IMR-90 (cell line): ENCODE data around the gene ZNF12. TPM values are rescaled to one million over a fixed set of nuclear protein-coding genes. Genes with fewer than 3 reads are reported as not detected.

ENCODE experiments used
- ATAC-seq: fragments of 200-7000 bp; cut with Tn5 transposase; 2 replicates; pipeline ENCODE4 v1.9.1; 2020; ENCODE audit warnings: low read depth, mild to moderate bottlenecking, moderate library complexity
- BruUV-seq: library from RNA; stranded (reverse); fragments of 400-500 nt; replicated peaks from 2 replicates; lab custom pipeline; 2021; lab: Mats Ljungman, UMichigan
- CTCF ChIA-PET: fragments of 300-600 bp; formaldehyde crosslinking; extraction: SDS; loops from one replicate; lab custom pipeline; 2021; ENCODE audit warnings: antibody characterized with exemption; lab: Yijun Ruan, JAX
- POLR2A ChIA-PET: fragments of 300-600 bp; sonication (Branson Sonifier 250); formaldehyde crosslinking; loops from one replicate; lab custom pipeline; 2022; ENCODE audit warnings: antibody characterized with exemption; ENCODE audit not compliant: unreplicated experiment; lab: Charles Lee
- DNase-seq: peaks from one replicate; pipeline ENCODE4 v3.0.0; 2013
- H2AFZ ChIP-seq: replicated peaks from 2 replicates; pipeline ENCODE3; 2013; ENCODE audit warnings: low read length, mild to moderate bottlenecking; ENCODE audit not compliant: poor library complexity
- H2AK5ac ChIP-seq: 2 replicates; pipeline ENCODE4 v1.6.1; 2013; ENCODE audit warnings: low read depth, low read length, inconsistent platforms
- H2AK9ac ChIP-seq: replicated peaks from 2 replicates; pipeline ENCODE3; 2013; ENCODE audit warnings: mild to moderate bottlenecking, low read depth, low read length, moderate library complexity; ENCODE audit not compliant: poor library complexity
- H2BK120ac ChIP-seq: 2 replicates; pipeline ENCODE4 v1.6.1; 2013; ENCODE audit warnings: low read depth, low read length, inconsistent platforms
- H2BK15ac ChIP-seq: 3 replicates; pipeline ENCODE4 v1.6.1; 2013; ENCODE audit warnings: low read depth, low read length, inconsistent platforms
- H2BK20ac ChIP-seq: 2 replicates; pipeline ENCODE4 v1.6.1; 2013; ENCODE audit warnings: low read depth, mild to moderate bottlenecking, inconsistent platforms, low read length, moderate library complexity
- H2BK5ac ChIP-seq: 2 replicates; pipeline ENCODE4 v1.6.1; 2013; ENCODE audit warnings: mild to moderate bottlenecking, low read depth, low read length, inconsistent platforms; ENCODE audit not compliant: poor library complexity, severe bottlenecking
- H3K14ac ChIP-seq: replicated peaks from 2 replicates; pipeline ENCODE4 v1.6.1; 2013; ENCODE audit warnings: low read depth, low read length, inconsistent platforms
- H3K18ac ChIP-seq: 2 replicates; pipeline ENCODE4 v1.6.1; 2013; ENCODE audit warnings: low read depth, low read length, control low read depth
- H3K23ac ChIP-seq: 2 replicates; pipeline ENCODE4 v1.6.1; 2013; ENCODE audit warnings: low read depth, low read length, inconsistent platforms
- H3K27ac ChIP-seq: 2 replicates; pipeline ENCODE4 v1.5.1; 2013; ENCODE audit warnings: mild to moderate bottlenecking, control low read depth, low read length; ENCODE audit not compliant: insufficient read depth
- H3K27me3 ChIP-seq: 2 replicates; pipeline ENCODE4 v1.6.1; 2013; ENCODE audit warnings: low read length; ENCODE audit not compliant: control insufficient read depth, insufficient read depth
- H3K36me3 ChIP-seq: 2 replicates; pipeline ENCODE4 v1.6.1; 2013; ENCODE audit warnings: low read length, mixed read lengths; ENCODE audit not compliant: control insufficient read depth, insufficient read depth
- H3K4ac ChIP-seq: 2 replicates; pipeline ENCODE4 v1.6.1; 2013; ENCODE audit warnings: low read depth, low read length, inconsistent platforms
- H3K4me1 ChIP-seq: 2 replicates; pipeline ENCODE4 v1.6.1; 2013; ENCODE audit warnings: low read length, mixed read lengths; ENCODE audit not compliant: control insufficient read depth, insufficient read depth
- H3K4me2 ChIP-seq: 2 replicates; pipeline ENCODE4 v1.6.1; 2013; ENCODE audit warnings: low read depth, mild to moderate bottlenecking, control low read depth, low read length, moderate library complexity
- H3K4me3 ChIP-seq: 2 replicates; pipeline ENCODE4 v1.5.1; 2013; ENCODE audit warnings: low read depth, mild to moderate bottlenecking, control low read depth, low read length, moderate library complexity; ENCODE audit not compliant: insufficient read depth
- H3K56ac ChIP-seq: 2 replicates; pipeline ENCODE4 v1.6.1; 2013; ENCODE audit warnings: low read length, inconsistent platforms; ENCODE audit not compliant: insufficient read depth; ENCODE audit errors: extremely low read depth
- H3K79me1 ChIP-seq, 2 experiments: 2 replicates each; pipeline ENCODE4 v1.6.1; 2013; ENCODE audit warnings: low read length in 2 of 2, inconsistent platforms in 1 of 2, low read depth in 1 of 2
- H3K9ac ChIP-seq: 2 replicates; pipeline ENCODE4 v1.6.1; 2013; ENCODE audit warnings: low read depth, low read length, control low read depth
- H3K9me1 ChIP-seq: 2 replicates; pipeline ENCODE4 v1.6.1; 2013; ENCODE audit warnings: low read length, inconsistent platforms; ENCODE audit not compliant: insufficient read depth
- H3K9me3 ChIP-seq: 2 replicates; pipeline ENCODE4 v1.6.1; 2013; ENCODE audit warnings: low read length; ENCODE audit not compliant: control insufficient read depth, insufficient read depth
- H4K20me1 ChIP-seq: 2 replicates; pipeline ENCODE4 v1.6.1; 2013; ENCODE audit warnings: low read length, inconsistent platforms; ENCODE audit not compliant: insufficient read depth
- H4K5ac ChIP-seq: 2 replicates; pipeline ENCODE4 v1.6.1; 2013; ENCODE audit warnings: mild to moderate bottlenecking, low read depth, low read length, control low read depth
- H4K8ac ChIP-seq, 2 experiments: 2 replicates each; pipeline ENCODE4 v1.6.1; 2013; ENCODE audit warnings: low read depth in 2 of 2, low read length in 2 of 2, control low read depth in 1 of 2, inconsistent platforms in 1 of 2
- H4K91ac ChIP-seq: 2 replicates; pipeline ENCODE4 v1.6.1; 2013; ENCODE audit warnings: low read depth, low read length, inconsistent platforms; ENCODE audit not compliant: insufficient read depth
- BHLHE40 ChIP-seq: fragments of 150-350 bp; IDR thresholded peaks from 2 replicates; pipeline ENCODE4 v1.6.1; 2016; ENCODE audit warnings: mild to moderate bottlenecking, low read depth, low read length
- CEBPB ChIP-seq: IDR thresholded peaks from 2 replicates; pipeline ENCODE4 v1.6.1; 2012; ENCODE audit warnings: low read depth, low read length, improper control_type of control experiment
- CHD1 ChIP-seq: IDR thresholded peaks from 2 replicates; pipeline ENCODE4 v1.6.1; 2012; ENCODE audit warnings: low read depth, low read length, improper control_type of control experiment
- CTCF ChIP-seq: conservative IDR thresholded peaks from 2 replicates; pipeline ENCODE4 v1.5.1; 2012; ENCODE audit warnings: mild to moderate bottlenecking, low read depth, low read length, improper control_type of control experiment
- FOS ChIP-seq: fragments of 150-350 bp; IDR thresholded peaks from 2 replicates; pipeline ENCODE4 v1.6.1; 2016; ENCODE audit warnings: low read depth, low read length
- MAFK ChIP-seq: IDR thresholded peaks from 2 replicates; pipeline ENCODE4 v1.6.1; 2012; ENCODE audit warnings: low read depth, low read length, improper control_type of control experiment
- MAZ ChIP-seq: IDR thresholded peaks from 2 replicates; pipeline ENCODE4 v1.6.1; 2012; ENCODE audit warnings: low read depth, mild to moderate bottlenecking, low read length, improper control_type of control experiment, moderate library complexity, borderline replicate concordance
- MXI1 ChIP-seq: IDR thresholded peaks from 2 replicates; pipeline ENCODE4 v1.6.1; 2012; ENCODE audit warnings: low read depth, mild to moderate bottlenecking, low read length, moderate library complexity, borderline replicate concordance
- NFE2L2 ChIP-seq: fragments of 150-350 bp; IDR thresholded peaks from 2 replicates; pipeline ENCODE4 v1.6.1; 2016; ENCODE audit warnings: low read depth, mild to moderate bottlenecking, low read length
- POLR2A ChIP-seq: IDR thresholded peaks from 2 replicates; pipeline ENCODE4 v1.6.1; 2012; ENCODE audit warnings: mild to moderate bottlenecking, low read depth, low read length
- RAD21 ChIP-seq: IDR thresholded peaks from 2 replicates; pipeline ENCODE4 v1.6.1; 2012; ENCODE audit warnings: low read length, improper control_type of control experiment
- RCOR1 ChIP-seq: IDR thresholded peaks from 2 replicates; pipeline ENCODE4 v1.6.1; 2012; ENCODE audit warnings: mild to moderate bottlenecking, low read length, improper control_type of control experiment; ENCODE audit not compliant: insufficient replicate concordance
- RFX5 ChIP-seq: IDR thresholded peaks from 2 replicates; pipeline ENCODE4 v1.8.0; 2012; ENCODE audit warnings: low read depth, mild to moderate bottlenecking, low read length, moderate library complexity
- SMC3 ChIP-seq: fragments of 150-350 bp; IDR thresholded peaks from 2 replicates; pipeline ENCODE4 v1.6.1; 2016; ENCODE audit warnings: low read depth, mild to moderate bottlenecking, antibody characterized with exemption, low read length, moderate library complexity
- USF2 ChIP-seq: fragments of 150-350 bp; IDR thresholded peaks from 2 replicates; pipeline ENCODE4 v1.6.1; 2017; ENCODE audit warnings: mild to moderate bottlenecking, antibody characterized with exemption, low read length, low read depth
- WGBS, 2 experiments: methylation state at CpG; one replicate each; pipeline versions ENCODE4 v1.1.5 to v1.1.7; 2013; ENCODE audit warnings: missing lambda C conversion rate in 2 of 2; ENCODE audit not compliant: insufficient read length in 1 of 2; ENCODE audit errors: extremely low coverage in 2 of 2; 5-methylcytosine and 5-hydroxymethylcytosine counted together
- dilution Hi-C: fragments of 300-500 bp; cut with HindIII; formaldehyde crosslinking; loops from one replicate; pipeline ENCODE4 v1.14.3; 2018; ENCODE audit warnings: low sequenced_read_pairs; ENCODE audit not compliant: unreplicated experiment
- in situ Hi-C: fragments of 300-500 bp; cut with MboI; formaldehyde crosslinking; loops from 3 replicates; pipeline ENCODE4 v1.14.3; 2019; ENCODE audit warnings: low sequenced_read_pairs, inconsistent platforms, mixed read lengths
- intact Hi-C: fragments of 100-400 bp; cut with micrococcal nuclease; formaldehyde crosslinking; loops from 2 replicates; pipeline ENCODE4 v1.10.0; 2022
- polyA plus RNA-seq, 3 experiments: library from polyadenylated mRNA; depleted of rRNA; stranded (reverse); fragments of >200 nt; gene quantifications; 2 replicates each; pipeline ENCODE4 v1.2.3, GENCODE V29; 2012; ENCODE audit warnings: low replicate concordance in 1 of 3
- total RNA-seq: library from RNA; depleted of rRNA; stranded (reverse); fragments of >200 nt; gene quantifications from 2 replicates; pipeline ENCODE4 v1.2.3, GENCODE V29; 2012
- TF ChIP-seq, protein P1 (sequence below): fragments of 150-350 bp; IDR thresholded peaks from 2 replicates; pipeline ENCODE4 v1.6.1; 2016; ENCODE audit warnings: low read depth, mild to moderate bottlenecking, low read length, moderate library complexity, borderline replicate concordance

The ZNF12 gene
- total and polyA plus RNA-seq, 2 of the 4 experiments (the other 2 are of a cell fraction): 8.2 to 20.8 TPM

- H3K27me3 ChIP-seq: no peaks in the 10 kb centered on the region
- peaks cover 0 to 17% of the 10 kb centered on the region in 2 experiments; a peak in 1 of 4 replicates for H3K79me1 ChIP-seq
- 100% methylated on average over 7 of the region's 17 CpGs; no CpG with 5 or more reads in 1 of the 2 experiments for WGBS, 2 experiments
- ATAC-seq (no peak), DNase-seq (no peak)
- ChIA-PET CTCF (no interaction called here), POLR2A (no interaction called here)
- no peak overlapping the region for H3K9ac ChIP-seq
- H2AK5ac ChIP-seq: no peak overlapping the region
- in situ Hi-C loops (no loop called here), dilution Hi-C loops (no loop called here), intact Hi-C loops (no loop called here)
- H3K4me1 ChIP-seq: no peaks in the 10 kb centered on the region
- H4K91ac ChIP-seq: no peak overlapping the region
- H3K56ac ChIP-seq: no peak overlapping the region
- no peak overlapping the region for H3K4me3 ChIP-seq
- H3K14ac ChIP-seq: no peak overlapping the region
- H3K23ac ChIP-seq: no peak overlapping the region
- no peak overlapping the region for H2BK20ac ChIP-seq
- no peak overlapping the region for H2BK5ac ChIP-seq
- BruUV-seq: no TSS peak
- H3K4ac ChIP-seq: no peak overlapping the region
- H3K4me2 ChIP-seq: no peak overlapping the region
- no peak for TF ChIP-seq POLR2A
- no peak for TF ChIP-seq MAFK
- no peak for TF ChIP-seq USF2
- no peak for TF ChIP-seq CEBPB
- no peak for TF ChIP-seq SMC3
- TF ChIP-seq FOS: no peak
- no peak for TF ChIP-seq RFX5
- TF ChIP-seq NFE2L2: no peak
- no peak for TF ChIP-seq MXI1
- no peak for TF ChIP-seq CTCF
- no peak for TF ChIP-seq RCOR1
- no peak for TF ChIP-seq BHLHE40
- TF ChIP-seq, protein P1, sequence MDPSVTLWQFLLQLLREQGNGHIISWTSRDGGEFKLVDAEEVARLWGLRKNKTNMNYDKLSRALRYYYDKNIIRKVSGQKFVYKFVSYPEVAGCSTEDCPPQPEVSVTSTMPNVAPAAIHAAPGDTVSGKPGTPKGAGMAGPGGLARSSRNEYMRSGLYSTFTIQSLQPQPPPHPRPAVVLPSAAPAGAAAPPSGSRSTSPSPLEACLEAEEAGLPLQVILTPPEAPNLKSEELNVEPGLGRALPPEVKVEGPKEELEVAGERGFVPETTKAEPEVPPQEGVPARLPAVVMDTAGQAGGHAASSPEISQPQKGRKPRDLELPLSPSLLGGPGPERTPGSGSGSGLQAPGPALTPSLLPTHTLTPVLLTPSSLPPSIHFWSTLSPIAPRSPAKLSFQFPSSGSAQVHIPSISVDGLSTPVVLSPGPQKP: no peak
- TF ChIP-seq MAZ: no peak
- no peak for TF ChIP-seq RAD21
- no peak for TF ChIP-seq CHD1
- H2BK15ac ChIP-seq: no peak overlapping the region
- no peak overlapping the region for H4K5ac ChIP-seq
- no peak overlapping the region for H2BK120ac ChIP-seq
- no peak overlapping the region for H2AK9ac ChIP-seq
- H3K9me3 ChIP-seq: peaks cover 26% of the 10 kb centered on the region
- peaks cover 4% of the 10 kb centered on the region; the same call in 1 of the 2 replicates for H4K20me1 ChIP-seq
- H3K27ac ChIP-seq: no peak overlapping the region
- no peak overlapping the region for H4K8ac ChIP-seq
- no peak overlapping the region for H2AFZ ChIP-seq
- H3K9me1 ChIP-seq: no peaks in the 10 kb centered on the region
- H3K36me3 ChIP-seq: peaks cover 76% of the 10 kb centered on the region
- no peak overlapping the region for H3K18ac ChIP-seq
Observed at GRCh38 chr7:6648066-6648814, 58.5 kb downstream of the ZNF12 start.
